SK-N-MC (cell line): ENCODE measurements around the gene TPX2.

Source experiments
- EZH2 ChIP-seq: fragments of 200-600 bp; sonication (generic); IDR thresholded peaks from one replicate; pipeline ENCODE4 v1.6.1; 2017; ENCODE audit warnings: antibody characterized with exemption
- FOXP2 ChIP-seq: optimal IDR thresholded peaks from 2 replicates; pipeline ENCODE3; 2011; ENCODE audit warnings: mild to moderate bottlenecking, moderate library complexity; ENCODE audit not compliant: insufficient read depth; ENCODE audit errors: extremely low read length, control extremely low read depth
- POLR2AphosphoS5 ChIP-seq: IDR thresholded peaks from 2 replicates; pipeline ENCODE4 v1.6.1; 2012; ENCODE audit warnings: mild to moderate bottlenecking, low read depth, low read length, borderline replicate concordance

DNA sequence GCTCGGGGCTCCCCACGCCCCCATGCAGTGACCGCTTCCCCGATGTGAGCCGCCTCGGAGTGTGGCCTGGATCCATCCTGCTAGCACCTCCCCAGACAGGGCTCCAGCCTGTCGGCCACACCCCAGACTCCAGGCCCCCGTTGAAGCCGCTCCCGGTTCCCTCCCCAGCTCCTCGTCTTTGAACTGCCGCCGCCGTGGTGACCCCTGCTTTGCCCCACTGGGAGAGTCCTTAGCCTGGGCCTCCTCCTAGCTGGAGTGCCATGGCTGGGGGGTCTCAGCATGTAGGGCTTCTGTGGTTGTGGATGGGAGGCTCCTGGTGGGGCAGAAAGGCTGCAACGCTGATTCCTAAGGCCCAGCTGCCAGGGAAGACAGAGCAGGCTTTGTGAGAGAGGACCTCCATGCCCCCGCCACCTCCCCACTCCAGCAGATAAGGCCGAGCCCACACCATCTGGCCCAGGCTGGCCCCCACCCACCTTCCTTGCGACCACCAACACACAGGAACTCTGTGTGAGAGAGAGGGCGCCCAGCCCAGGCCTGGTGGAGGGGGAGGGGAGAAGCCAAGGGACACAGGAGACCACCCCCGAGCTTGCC lies 94.9 kb downstream of the TPX2 start:
- TF ChIP-seq POLR2AphosphoS5, result no peak
- no peak for TF ChIP-seq EZH2
- no peak for TF ChIP-seq FOXP2
